Measurements from ENCODE around the gene CPE. TPM values are rescaled to one million over a fixed set of nuclear protein-coding genes. Genes with fewer than 3 reads are reported as not detected.
A peak's percentile ranks its signal among the peaks of the same experiment; 100 is the strongest.

Gene CPE
- total and polyA plus RNA-seq, 2 experiments from 2014 or later: 238 TPM

GRCh38 chr4:165379678-165380064 lies 863 bp downstream of the CPE start:
- Histone ChIP-seq H3K4me3 (peak overlapping the region; percentile 88), H3K27me3 (no peaks in the 10 kb centered on the region), H3K36me3 (no peaks in the 10 kb centered on the region), H3K27ac (peak overlapping the region; percentile 82), H3K9me3 (ENCODE audit: low read depth) (no peaks in the 10 kb centered on the region), H3K4me1 (ENCODE audit: low read depth) (peaks cover 23% of the 10 kb centered on the region)
- DNase-seq (ENCODE audit: low read depth in 1 of 2, low spot score in 1 of 2): peak; percentile 44 to 52
- TF ChIP-seq, protein P1, sequence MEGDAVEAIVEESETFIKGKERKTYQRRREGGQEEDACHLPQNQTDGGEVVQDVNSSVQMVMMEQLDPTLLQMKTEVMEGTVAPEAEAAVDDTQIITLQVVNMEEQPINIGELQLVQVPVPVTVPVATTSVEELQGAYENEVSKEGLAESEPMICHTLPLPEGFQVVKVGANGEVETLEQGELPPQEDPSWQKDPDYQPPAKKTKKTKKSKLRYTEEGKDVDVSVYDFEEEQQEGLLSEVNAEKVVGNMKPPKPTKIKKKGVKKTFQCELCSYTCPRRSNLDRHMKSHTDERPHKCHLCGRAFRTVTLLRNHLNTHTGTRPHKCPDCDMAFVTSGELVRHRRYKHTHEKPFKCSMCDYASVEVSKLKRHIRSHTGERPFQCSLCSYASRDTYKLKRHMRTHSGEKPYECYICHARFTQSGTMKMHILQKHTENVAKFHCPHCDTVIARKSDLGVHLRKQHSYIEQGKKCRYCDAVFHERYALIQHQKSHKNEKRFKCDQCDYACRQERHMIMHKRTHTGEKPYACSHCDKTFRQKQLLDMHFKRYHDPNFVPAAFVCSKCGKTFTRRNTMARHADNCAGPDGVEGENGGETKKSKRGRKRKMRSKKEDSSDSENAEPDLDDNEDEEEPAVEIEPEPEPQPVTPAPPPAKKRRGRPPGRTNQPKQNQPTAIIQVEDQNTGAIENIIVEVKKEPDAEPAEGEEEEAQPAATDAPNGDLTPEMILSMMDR (IDR thresholded peaks at IDR 0.05; ENCODE audit: low read depth, low read length): no peak

GRCh38 chr4:165380805-165381204 lies 2.0 kb downstream of the CPE start:
- Histone ChIP-seq H3K9me3 (ENCODE audit: low read depth) (no peaks in the 10 kb centered on the region), H3K4me3 (peak overlapping the region; percentile 88), H3K4me1 (ENCODE audit: low read depth) (peaks cover 27% of the 10 kb centered on the region), H3K36me3 (no peaks in the 10 kb centered on the region), H3K27ac (no peak overlapping the region), H3K27me3 (no peaks in the 10 kb centered on the region)
- TF ChIP-seq, protein P1 (IDR thresholded peaks at IDR 0.05; ENCODE audit: low read depth, low read length): no peak
- no peak for DNase-seq (ENCODE audit: low read depth in 1 of 2, low spot score in 1 of 2)

DNA sequence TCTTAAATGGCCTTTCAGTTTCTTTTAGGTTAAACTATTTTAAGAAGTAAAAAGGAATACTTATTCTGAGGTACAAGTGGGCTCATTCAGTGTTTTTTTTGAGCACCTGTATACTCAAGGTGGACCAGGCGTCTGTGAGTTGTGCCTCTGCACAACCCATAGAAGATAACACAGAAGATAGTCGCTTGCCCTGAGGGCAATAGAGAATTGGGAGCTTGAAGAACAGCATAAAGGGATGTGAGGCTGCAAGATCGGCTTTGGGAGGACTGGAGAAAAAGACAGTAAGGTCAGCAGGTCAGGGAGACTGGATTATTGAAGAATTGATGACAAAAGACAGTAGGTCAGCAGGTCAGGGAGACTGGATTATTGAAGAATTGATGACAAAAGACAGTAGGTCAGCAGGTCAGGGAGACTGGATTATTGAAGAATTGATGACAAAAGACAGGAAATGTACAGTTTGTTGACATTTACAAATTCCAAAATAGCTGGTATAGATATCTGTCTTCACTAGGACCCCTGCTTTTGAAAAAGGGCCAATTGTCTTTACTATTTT lies 3.1 kb downstream of the CPE start:
- no peaks in the 10 kb centered on the region for H3K36me3 ChIP-seq
- H3K4me1 ChIP-seq (ENCODE audit: low read depth): peaks cover 27% of the 10 kb centered on the region
- no peak for DNase-seq (ENCODE audit: low read depth in 1 of 2, low spot score in 1 of 2)
- no peaks in the 10 kb centered on the region for H3K27me3 ChIP-seq
- no peak overlapping the region for H3K4me3 ChIP-seq
- TF ChIP-seq, protein P1 (IDR thresholded peaks at IDR 0.05; ENCODE audit: low read depth, low read length): no peak
- H3K27ac ChIP-seq: no peak overlapping the region
- H3K9me3 ChIP-seq (ENCODE audit: low read depth): no peaks in the 10 kb centered on the region

DNA sequence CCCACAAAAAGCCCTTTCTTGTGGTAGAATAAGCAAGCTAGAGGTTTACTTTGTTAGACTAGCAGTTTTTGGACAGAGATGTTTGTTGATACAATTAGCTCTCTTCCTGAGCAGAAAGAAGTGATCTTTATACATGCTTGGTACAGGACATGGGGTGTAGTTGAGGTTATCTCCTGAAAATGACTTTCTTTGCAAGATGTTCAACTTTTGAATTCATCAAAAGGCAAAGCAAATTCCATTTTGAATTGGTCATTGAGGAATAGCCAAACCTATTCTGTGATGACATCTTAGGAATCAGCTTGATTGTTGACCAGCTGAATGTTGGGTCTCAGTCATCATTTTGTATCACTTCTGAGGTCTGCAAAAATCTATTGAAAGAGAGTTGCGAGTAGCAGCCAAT lies 3.8 kb downstream of the CPE start:
- Histone ChIP-seq H3K27me3 (no peaks in the 10 kb centered on the region), H3K27ac (no peak overlapping the region), H3K36me3 (no peaks in the 10 kb centered on the region), H3K4me3 (no peak overlapping the region), H3K9me3 (ENCODE audit: low read depth) (no peaks in the 10 kb centered on the region), H3K4me1 (ENCODE audit: low read depth) (peaks cover 27% of the 10 kb centered on the region)
- TF ChIP-seq, protein P1 (IDR thresholded peaks at IDR 0.05; ENCODE audit: low read depth, low read length): no peak
- DNase-seq (ENCODE audit: low read depth in 1 of 2, low spot score in 1 of 2): no peak

GRCh38 chr4:165383591-165384073 lies 4.8 kb downstream of the CPE start:
- no peak for DNase-seq (ENCODE audit: low read depth in 1 of 2, low spot score in 1 of 2)
- H3K27ac ChIP-seq: peak overlapping the region; percentile 59

More at GRCh38 chr4:165383591-165384073, 4.8 kb downstream of the CPE start:
- H3K9me3 ChIP-seq (ENCODE audit: low read depth): no peaks in the 10 kb centered on the region
- TF ChIP-seq, protein P1 (IDR thresholded peaks at IDR 0.05; ENCODE audit: low read depth, low read length): no peak
- H3K4me3 ChIP-seq: no peak overlapping the region
- H3K4me1 ChIP-seq (ENCODE audit: low read depth): peaks cover 27% of the 10 kb centered on the region
- no peaks in the 10 kb centered on the region for H3K36me3 ChIP-seq
- H3K27me3 ChIP-seq: no peaks in the 10 kb centered on the region
